ENCODE results near the gene FBXW9. TPM values are rescaled to one million over a fixed set of nuclear protein-coding genes. Genes with fewer than 3 reads are reported as not detected.

The FBXW9 gene
- total and polyA plus RNA-seq, 2 of the 8 experiments (the other 6 are each of a cell fraction or from before 2014, with no cell fraction given): 10.8 to 30.1 TPM

DNA sequence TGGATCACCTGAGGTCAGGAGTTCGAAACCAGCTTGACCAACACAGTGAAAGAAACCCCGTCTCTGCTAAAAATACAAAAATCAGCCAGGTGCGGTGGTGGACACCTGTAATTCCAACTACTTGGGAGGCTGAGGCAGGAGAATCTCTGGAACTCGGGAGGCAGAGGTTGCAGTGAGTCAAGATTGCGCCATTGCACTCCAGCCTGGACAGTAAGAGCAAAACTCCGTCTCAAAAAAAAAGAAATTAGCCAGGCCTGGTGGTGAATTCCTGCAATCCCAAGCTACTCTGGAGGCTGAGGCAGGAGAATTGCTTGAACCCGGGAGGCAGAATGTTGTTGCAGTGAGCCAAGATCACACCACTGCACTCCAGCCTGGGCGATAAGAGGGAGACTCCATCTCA lies 12.2 kb upstream of the FBXW9 start:
- Histone ChIP-seq H2BK20ac (ENCODE audit: low read length) (no peak overlapping the region), H3K4me2 (ENCODE audit: insufficient read depth in 1 of 2, low read depth in 2 of 2, low read length in 2 of 2) (no peak overlapping the region), H3K36me3 (ENCODE audit: control insufficient read depth in 2 of 4, insufficient read depth in 4 of 4, low read length in 3 of 4) (peaks cover 33 to 70% (median 63%) of the 10 kb centered on the region in 4 experiments), H4K8ac (ENCODE audit: extremely low read depth, insufficient read depth, low read length) (no peak overlapping the region), H3K9me3 (ENCODE audit: insufficient read depth in 2 of 2, low read depth in 1 of 2, low read length in 1 of 2) (no peaks in the 10 kb centered on the region), H3K4me1 (replicated peaks in 1 of 4; ENCODE audit: control insufficient read depth in 3 of 4, insufficient read depth in 4 of 4, low read length in 3 of 4) (no peaks in the 10 kb centered on the region), H2BK120ac (replicated peaks; ENCODE audit: low read depth, low read length) (no peak overlapping the region), H3K79me2 (ENCODE audit: control insufficient read depth in 1 of 2, insufficient read depth in 2 of 2, low read length in 2 of 2) (no peaks in the 10 kb centered on the region), H2BK12ac (ENCODE audit: low read depth, low read length) (no peak overlapping the region), H3K23me2 (ENCODE audit: low read depth, low read length) (no peaks in the 10 kb centered on the region), H4K91ac (replicated peaks; ENCODE audit: insufficient read length, low read length) (no peak overlapping the region), H4K20me1 (replicated peaks in 1 of 2; ENCODE audit: control insufficient read depth in 1 of 2, insufficient read depth in 2 of 2, low read length in 2 of 2) (peaks cover 3 to 16% of the 10 kb centered on the region in 2 experiments), H3K27ac (ENCODE audit: low read depth, low read length) (no peak overlapping the region), H2BK5ac (ENCODE audit: low read depth, low read length) (no peak overlapping the region), H3K4ac (replicated peaks; ENCODE audit: insufficient read length, low read depth, low read length) (no peak overlapping the region), H4K5ac (ENCODE audit: insufficient read length, low read depth, low read length) (no peak overlapping the region), H3K27me3 (replicated peaks in 1 of 4; ENCODE audit: control insufficient read depth in 3 of 4, extremely low read depth in 1 of 4, insufficient read depth in 3 of 4, low read length in 3 of 4) (no peaks in the 10 kb centered on the region), H2AFZ (ENCODE audit: low read length) (no peak overlapping the region), H2AK5ac (ENCODE audit: low read depth, low read length) (no peak overlapping the region), H3K18ac (ENCODE audit: extremely low read depth, low read length) (no peak overlapping the region), H3K9ac (replicated peaks in 1 of 4; ENCODE audit: extremely low read depth in 1 of 4, low read depth in 3 of 4, low read length in 3 of 4) (no peak overlapping the region), H3K79me1 (ENCODE audit: low read depth, low read length) (no peaks in the 10 kb centered on the region), H2BK15ac (ENCODE audit: low read length) (no peak overlapping the region), H3K56ac (replicated peaks; ENCODE audit: insufficient read length, low read depth, low read length) (no peak overlapping the region), H3K23ac (ENCODE audit: insufficient read length) (no peak overlapping the region), H3K4me3 (ENCODE audit: extremely low read depth in 1 of 4, insufficient read depth in 2 of 4, low read depth in 3 of 4, low read length in 4 of 4) (no peak overlapping the region), H3K14ac (ENCODE audit: insufficient read length) (no peak overlapping the region)
- no peak for FAIRE-seq
- ChIA-PET POLR2A (ENCODE audit: partially characterized antibody) (interaction anchor here (0.6 to 6.7 kb wide), 7 partner anchors 12 to 117 kb away, joined by 3 to 50 read pairs (median 4); partner anchors contain the start of genes FBXW9 and TNPO2), CTCF (ENCODE audit: partially characterized antibody) (interaction anchor here (0.7 to 13.0 kb wide), 4 partner anchors 13 to 51 kb away, joined by 3 to 81 read pairs (median 8); no protein-coding TSS in a partner anchor)
- 92% methylated on average over 8 of the region's 8 CpGs; no CpG with 5 or more reads in 1 of the 2 experiments for WGBS, 2 experiments (ENCODE audit: extremely low coverage in 1 of 2, insufficient coverage in 1 of 2, insufficient read length in 1 of 2, insufficient replicate concordance in 2 of 2, low coverage in 1 of 2, low lambda C conversion rate in 2 of 2, missing lambda C conversion rate in 1 of 2)
- no peak for DNase-seq (ENCODE audit: low read depth in 1 of 2, low spot score in 2 of 2)
- no peak for TF ChIP-seq JUND (IDR thresholded peaks at IDR 0.05; ENCODE audit: low read length)
- no peak for TF ChIP-seq KDM1A (IDR thresholded peaks at IDR 0.05; ENCODE audit: borderline replicate concordance, low read length)
- TF ChIP-seq SRF (IDR thresholded peaks at IDR 0.05; ENCODE audit: low read depth, low read length): no peak
- no peak for TF ChIP-seq TBP (IDR thresholded peaks at IDR 0.05; ENCODE audit: low read depth, low read length)
- no peak for TF ChIP-seq FOSL1 (IDR thresholded peaks at IDR 0.05; ENCODE audit: insufficient read depth, low read depth, low read length)
- TF ChIP-seq EZH2 (IDR thresholded peaks at IDR 0.05; ENCODE audit: low read depth, low read length, severe bottlenecking): no peak
- no peak for TF ChIP-seq CBX8 (IDR thresholded peaks at IDR 0.05; ENCODE audit: borderline replicate concordance, low read depth, low read length)
- no peak for TF ChIP-seq HDAC2 (IDR thresholded peaks at IDR 0.05; ENCODE audit: borderline replicate concordance in 1 of 2, low read depth in 2 of 2, low read length in 2 of 2)
- no peak for TF ChIP-seq KDM4A (IDR thresholded peaks at IDR 0.05; ENCODE audit: low read depth, low read length, severe bottlenecking)
- no peak for TF ChIP-seq CEBPB (IDR thresholded peaks at IDR 0.05; ENCODE audit: low read depth, low read length)
- TF ChIP-seq CHD1 (IDR thresholded peaks at IDR 0.05; ENCODE audit: low read depth, low read length): no peak
- no peak for TF ChIP-seq ZNF274 (IDR thresholded peaks at IDR 0.05; ENCODE audit: borderline replicate concordance, extremely low read depth, low read length)

All from H1 (cell line).